Superior temporal gyrus (tissue), 1 donor: ENCODE data around the gene PLEKHG4B.
"Not testable (repeated sequence)": the region's sequence is repeated elsewhere in the genome, so short reads cannot be mapped to it uniquely, and the experiment has no call there.

Experiments used
- DNase-seq: peaks from one replicate; pipeline ENCODE4 v3.0.0-alpha.2; 2016; ENCODE audit errors: extremely low spot score

PLEKHG4B gene

DNA sequence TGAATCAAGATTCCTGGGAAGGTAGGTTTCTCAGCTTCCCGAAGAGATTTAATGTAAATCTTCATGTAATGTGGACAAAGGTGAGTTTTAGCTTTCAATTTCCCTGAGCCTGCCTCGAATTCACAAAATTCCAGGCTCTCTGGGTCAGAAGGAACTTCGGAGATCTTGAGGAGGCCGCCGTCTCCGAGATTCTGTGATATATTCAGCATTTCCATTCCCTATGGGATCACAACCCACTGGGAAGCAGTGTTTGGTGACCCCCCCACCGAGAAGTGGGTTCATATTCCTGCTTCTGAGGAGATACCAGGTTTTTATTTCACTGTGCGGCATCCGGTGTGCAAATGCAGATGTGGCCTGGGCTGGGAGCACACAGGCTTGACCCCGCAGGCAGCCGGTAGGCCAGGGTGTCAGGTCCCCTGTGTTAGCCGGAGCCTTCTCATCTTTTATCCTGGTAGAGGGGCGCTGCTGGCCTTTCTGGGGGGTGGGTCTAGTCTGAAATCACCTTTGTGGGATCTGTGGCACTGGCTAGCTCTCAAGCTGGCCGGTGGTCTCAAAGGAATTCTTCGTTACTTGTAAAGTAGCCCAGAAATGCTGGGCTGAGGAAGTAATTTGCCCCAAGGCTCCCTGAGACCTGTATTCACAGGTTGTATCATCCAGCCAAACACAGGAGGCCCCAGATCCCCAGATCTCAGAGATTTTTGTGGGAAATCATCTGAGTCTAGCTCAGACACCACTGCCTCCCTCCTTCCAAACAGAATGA is 1.4 kb downstream of the PLEKHG4B start:
- no peak for DNase-seq

DNA sequence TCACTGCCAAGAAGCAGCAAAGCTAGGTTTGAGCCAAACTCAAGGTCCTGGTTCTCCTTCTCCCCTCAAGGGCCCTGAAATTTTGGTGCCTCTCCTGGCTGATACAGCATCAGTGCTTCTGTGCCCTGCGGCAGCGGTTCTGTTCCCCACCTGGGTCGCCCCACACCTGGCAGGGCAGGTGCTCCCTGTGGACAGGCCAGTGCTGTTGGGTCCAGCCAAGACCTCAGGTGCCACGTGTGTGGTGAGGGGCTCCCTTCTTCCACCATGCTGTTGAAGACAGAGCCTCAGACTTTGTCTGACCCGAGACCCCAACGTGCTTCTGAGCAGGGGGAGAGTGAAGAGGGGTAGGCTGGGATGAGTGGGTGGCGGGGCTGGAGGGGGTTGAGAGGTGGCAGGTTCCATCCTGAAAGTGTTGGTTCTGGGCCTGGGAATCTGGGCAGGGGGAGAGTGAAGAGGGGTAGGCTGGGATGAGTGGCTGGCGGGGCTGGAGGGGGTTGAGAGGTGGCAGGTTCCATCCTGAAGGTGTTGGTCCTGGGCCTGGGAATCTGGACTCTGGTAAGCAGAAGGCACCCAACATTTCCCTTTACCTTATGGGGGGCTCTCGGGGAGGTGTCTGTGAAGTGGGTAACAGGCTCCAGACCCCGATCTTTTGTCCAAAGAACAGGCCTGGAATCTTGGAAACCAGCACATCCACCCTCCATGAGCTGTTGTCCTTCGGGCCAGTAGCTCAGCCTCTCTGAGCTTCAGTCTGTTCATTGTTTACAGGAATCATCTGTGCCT is 2.3 kb downstream of the PLEKHG4B start:
- no peak for DNase-seq

DNA sequence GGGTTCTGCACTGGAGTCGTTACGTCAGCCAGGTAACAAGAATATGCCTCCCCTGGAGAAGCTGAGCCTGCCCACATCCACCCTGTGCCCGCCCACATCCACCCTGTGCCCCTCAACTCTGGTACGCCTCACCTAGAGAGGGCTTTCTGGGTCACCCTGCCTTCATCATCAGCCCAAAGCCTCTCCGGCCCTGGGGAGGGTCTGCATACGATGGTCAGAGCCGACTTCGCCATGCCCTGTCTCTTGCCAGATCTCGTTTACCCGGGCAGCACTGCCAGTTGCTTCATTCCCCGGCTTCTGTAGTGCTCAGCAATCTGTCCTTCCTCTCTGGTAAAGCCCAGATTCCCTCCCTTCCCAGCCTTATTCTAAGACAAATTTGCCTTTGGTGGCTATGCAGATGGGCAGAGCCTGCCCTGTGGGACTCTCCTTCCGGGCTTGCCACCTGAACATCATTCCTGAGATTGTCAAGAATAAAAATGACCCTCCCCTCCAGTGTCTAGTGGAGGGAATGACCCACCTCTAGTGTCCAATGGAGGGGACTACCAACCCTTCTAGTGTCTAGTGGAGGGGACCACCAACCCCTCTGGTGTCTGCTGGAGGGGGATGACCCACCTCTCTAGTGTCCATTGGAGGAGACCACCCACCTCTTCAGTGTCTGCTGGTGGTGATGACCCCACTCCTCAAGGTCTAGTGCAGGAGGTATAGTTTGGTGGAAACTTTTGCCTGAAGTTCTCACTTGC is 3.4 kb downstream of the PLEKHG4B start:
- no peak for DNase-seq

DNA sequence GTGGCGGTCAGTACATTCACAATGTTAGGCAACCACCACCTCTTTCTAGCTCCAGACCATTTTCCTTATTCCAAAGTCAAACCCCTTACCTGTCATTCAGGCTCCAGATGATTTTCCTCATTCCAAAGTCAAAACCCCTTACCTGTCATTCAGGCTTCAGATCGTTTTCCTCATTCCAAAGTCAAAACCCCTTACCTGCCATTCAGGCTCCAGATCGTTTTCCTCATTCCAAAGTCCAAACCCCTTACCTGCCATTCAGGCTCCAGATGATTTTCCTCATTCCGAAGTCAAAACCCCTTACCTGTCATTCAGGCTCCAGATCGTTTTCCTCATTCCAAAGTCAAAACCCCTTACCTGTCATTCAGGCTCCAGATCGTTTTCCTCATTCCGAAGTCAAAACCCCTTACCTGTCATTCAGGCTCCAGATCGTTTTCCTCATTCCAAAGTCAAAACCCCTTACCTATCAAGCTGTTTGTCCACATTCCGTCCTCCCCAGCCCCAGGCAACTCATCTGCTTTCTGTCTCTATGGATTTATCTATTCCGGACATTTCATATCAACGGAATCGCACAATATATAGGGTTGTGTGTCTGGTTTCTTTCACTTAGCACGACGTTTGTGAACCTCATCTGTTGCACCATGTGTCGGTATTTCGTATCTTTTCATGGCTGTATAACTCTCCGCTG is 5.2 kb downstream of the PLEKHG4B start:
- no peak for DNase-seq

DNA sequence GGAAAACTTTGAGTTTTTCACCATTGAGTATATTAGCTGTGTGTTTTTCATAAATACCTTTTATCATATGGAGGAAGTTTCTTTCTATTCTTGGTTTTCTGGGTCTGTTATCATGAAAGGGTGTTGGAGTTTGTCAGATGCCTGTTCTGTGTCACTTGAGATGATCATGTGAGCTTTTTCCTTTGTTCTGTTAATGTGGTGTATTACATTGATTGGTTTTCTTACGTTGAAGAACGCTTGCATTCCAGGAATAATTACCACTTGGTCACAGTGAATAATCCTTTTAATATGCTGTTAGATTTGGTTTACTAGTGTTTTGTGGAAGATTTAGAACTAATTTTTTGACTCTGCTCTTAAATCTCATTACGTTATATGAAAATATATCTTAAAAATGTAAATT is 7.8 kb downstream of the PLEKHG4B start:
- no peak for DNase-seq

DNA sequence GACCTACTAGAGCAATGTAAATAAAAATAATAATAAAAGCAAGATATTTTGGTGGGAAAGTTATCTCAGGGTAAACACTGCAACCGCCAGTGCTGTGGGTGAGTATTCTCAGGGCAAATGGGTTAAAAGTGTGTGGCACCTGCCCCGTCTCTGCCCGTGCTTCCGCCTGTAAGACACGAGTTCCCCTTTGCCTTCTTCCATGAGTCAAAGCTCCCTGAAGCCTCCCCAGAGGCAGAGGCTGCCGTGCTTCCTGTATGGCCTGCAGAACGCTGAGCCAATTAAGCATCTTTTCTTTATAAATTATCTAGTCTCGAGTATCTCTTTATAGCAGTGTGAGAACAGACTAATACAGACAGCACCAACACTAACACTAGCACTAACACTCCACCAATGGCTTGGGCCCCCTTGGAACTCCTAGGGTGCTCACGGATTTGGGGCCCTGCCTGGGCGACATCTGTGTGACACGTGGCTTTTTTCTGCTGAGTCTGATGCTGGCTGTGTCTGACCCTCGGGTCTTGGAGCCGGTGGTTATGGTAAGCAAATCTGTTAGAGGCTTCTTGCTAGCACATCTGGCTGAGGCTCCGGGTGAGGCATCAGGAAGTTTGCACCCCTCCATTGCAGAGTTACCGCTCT is 10.6 kb downstream of the PLEKHG4B start:
- no peak for DNase-seq

DNA sequence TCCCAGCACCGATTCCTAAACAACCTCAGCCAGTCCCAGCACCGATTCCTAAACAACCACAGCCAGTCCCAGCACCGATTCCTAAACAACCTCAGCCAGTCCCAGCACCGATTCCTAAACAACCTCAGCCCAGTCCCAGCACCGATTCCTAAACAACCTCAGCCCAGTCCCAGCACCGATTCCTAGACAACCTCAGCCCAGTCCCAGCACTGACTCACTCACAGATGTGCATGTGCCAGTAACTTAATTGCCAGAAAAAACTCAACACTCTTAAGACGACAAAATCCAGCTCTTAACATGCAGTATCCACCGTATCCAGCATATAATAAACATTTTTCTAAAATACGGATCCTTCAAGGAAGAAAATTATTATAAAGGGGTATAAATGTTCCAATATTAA is 12.1 kb downstream of the PLEKHG4B start:
- DNase-seq, result not testable (repeated sequence)

DNA sequence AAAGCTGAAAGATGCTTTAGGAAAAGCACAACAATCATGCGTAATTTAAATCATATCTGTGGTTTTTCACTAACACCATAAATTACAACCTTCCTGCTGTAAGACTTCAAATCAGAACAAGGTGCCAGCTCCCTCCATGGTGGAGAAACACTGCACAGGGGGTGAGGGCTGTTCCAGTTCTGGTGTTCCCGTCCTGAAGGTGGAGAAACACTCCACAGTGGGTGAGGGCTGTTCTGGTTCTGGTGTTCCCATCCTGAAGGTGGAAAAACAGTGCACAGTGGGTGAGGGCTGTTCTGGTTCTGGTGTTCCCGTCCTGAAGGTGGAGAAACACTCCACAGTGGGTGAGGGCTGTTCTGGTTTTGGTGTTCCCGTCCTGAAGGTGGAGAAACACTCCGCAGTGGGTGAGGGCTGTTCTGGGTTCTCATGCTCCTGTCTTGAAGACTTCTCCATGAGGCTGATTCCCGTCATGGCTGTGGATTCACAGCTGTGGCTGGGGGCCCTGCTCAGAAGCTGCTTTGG is 12.9 kb downstream of the PLEKHG4B start:
- DNase-seq, result no peak

DNA sequence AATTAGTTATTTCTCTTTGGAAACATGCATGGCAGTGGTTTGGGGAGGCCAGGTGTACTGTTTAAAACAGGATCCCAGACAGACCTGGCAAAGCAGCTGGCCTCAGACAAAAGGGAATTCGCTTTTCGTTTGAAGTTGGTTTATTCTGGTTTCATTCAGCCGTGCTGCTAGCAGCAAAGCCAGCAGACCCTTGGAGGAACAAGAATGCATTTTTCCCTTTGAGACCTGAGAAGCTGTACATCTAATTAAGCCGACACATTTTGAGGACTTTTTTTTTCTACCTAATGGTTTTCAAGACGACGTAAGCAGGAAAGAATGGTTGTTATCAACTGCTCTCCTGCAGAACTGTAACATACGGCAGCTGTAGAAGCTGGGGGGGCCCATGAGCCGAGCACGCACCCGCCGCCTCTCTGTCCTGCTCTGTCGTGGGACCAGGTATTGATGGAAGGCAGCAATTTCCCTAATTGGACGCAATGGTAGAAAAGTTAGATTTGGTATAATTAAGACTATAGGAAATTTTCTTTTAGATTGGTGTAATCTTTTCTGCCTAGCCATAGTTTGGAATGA is 13.6 kb downstream of the PLEKHG4B start:
- DNase-seq, result no peak

DNA sequence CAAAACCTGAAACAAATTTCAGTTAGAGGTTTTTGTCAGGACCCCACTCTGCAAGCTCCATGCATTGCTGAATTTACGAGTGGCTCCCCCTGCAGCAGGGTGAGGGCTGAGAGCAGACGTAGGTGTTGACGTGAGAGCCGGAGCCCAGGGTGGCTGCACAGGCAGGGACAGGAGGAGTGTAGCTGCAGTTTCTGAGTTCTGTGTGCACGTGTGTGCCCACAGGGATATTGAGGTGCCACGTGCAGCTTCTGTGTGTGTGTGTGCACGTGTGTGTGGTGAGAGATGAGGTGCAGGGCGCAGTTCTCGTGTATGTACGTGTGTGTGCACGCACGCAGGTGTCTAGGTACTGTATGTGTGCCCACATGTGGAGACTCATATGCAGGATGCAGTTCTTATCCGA is 14.6 kb downstream of the PLEKHG4B start:
- DNase-seq, result no peak

DNA sequence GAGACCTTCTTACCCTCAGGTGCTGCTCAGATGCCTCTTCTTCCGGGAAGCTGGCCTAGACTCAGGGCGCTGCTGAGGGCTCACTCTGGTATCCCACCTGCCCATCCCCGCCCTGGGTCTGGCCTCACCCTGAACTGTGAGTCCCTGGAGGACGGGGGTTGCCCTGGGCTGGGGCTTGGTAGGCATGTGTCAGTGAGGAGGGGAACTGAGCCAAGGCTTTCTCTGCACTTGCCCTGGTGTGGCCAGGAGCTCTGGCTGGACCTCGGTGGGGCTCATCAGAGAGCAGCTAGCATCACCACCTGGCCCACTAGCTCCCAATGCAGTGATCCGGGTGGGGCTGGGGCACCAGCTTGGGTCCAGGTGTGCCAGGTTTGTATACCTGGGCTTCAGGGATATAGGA is 15.6 kb downstream of the PLEKHG4B start:
- DNase-seq, result no peak

DNA sequence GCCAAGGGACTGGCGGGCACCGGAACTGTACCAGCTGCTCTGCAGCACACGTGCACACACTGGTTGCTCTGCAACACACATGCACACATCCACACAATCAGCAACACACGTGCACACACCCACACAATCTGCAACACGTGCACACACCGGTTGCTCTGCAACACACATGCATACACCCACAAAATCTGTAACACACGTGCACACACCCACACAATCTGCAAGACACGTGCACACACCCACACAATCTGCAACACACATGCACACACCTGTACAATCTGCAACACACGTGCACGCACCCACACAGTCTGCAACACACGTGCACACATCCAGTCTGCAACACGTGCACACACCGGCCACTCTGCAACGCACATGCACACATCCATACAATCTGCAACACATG is 17.9 kb downstream of the PLEKHG4B start:
- DNase-seq, result no peak

DNA sequence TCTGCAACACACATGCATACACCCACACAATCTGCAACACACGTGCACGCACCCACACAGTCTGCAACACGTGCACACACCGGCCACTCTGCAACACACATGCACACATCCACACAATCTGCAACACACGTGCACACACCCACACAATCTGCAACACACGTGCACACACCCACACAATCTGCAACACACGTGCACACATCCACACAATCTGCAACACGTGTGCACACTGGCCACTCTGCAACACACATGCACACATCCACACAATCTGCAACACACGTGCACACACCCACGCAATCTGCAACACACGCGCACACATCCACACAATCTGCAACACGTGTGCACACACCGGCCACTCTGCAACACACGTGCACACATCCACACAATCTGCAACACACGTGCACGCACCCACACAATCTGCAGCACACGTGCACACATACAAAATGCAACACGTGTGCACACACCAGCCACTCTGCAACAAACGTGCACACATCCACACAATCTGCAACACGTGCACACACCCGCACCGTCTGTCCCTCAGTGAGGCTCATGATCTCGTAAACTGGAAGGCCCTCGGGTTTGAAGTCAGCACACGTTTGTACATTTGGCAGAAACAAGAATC is 18.4 kb downstream of the PLEKHG4B start:
- no peak for DNase-seq

DNA sequence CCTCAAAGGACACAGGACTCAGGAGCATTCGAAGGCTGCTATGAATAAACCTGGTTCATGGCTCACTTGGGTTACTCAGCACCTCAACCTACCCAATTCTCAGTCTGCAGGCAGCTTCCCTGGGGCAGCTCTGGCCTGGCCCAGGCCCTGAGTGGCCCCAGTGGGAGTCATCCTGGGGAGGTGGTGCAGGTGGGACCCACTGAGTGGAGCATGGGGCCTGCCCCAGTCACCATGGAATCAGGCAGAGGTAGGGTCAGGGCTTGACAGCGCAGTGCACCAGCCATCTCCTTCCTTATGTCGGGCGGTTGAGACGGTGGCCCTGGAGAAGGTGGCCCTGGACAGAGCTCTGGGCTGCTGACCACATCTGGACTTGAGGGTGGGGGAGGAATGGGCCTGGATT is 19.2 kb downstream of the PLEKHG4B start:
- DNase-seq, result no peak

DNA sequence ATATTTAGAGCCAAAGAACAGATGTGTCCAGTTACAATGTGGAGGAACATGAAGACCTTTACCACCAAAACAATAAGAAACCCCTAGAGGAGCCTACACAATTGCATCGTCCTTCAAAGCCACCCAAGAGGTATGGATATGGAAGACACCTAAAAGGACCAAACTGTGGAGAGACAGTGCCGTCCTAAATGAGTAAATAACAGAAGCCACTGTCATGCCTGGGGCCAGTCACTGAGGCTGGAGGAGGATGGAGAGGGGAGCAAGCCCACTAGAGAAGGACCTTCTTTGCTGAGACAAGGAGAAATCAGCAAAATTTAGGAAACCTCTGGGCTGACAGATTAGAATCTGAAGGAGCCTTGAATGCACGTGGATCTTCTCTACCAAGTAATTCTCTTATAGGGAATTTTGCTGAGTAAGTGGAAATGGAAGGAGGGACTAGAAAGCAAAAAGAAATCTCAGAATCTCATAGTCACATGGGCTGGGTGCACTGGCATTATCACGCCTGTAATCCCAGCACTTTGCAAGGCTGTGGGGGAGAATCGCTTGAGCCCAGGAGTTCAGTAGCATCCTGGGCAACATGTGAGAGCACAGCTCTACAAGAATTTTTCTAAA is 27.6 kb downstream of the PLEKHG4B start:
- DNase-seq, result no peak

DNA sequence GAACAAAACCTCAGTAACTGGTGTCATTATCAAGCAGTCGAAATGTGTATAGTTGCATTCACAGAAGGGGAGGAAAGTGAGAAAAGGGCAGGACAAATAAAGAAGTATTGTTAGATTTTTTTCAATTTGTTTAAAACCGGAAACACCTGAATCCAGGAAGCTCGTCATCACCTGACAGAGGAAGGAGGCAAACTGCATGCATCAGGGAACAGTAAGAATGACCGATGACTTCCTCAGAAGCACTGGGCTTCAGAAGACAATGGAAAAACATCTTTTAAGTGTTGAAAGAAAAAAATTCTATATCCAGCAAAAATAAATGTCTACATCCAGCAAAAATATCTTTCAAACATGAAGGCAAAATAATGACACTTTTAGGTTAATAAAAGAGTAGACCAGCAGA is 29.5 kb downstream of the PLEKHG4B start:
- no peak for DNase-seq

DNA sequence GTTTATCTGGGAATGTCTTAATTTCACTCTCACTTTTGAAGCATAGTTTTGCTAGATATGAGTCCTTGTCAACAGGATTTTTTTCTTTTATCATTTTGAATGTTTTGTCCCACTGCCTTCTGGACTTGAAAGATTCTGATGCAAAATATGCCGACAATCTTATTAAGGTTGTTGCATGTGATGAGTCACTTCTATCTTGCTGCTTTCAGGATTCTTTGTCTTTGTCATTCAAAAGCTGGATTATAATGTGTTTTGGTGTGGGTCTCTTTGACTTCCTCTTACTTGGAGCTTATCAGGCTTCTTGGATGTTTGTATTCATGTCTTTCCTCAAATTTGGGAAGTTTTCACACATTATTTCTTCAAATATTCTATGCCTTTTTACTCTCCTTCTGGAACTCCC is 33.8 kb downstream of the PLEKHG4B start:
- DNase-seq, result no peak

DNA sequence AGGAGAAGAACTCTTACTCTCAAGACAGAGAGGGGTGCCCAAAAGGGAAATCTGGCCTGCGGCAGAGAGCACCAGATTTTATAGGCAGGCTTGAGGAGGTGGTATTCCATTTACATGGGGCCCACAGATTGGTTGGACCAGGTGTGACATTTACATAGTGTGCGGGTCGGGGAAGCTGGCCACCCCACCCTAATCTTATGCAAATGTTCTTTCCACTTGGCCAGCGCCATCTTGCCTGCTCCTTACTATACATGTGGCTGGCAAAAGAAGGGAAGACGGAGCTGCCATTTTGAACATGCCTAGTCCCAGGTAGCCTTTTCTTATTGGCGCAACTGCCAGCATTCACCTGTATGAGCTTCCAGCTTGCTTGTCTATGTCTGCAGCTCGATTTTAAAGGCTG is 34.8 kb downstream of the PLEKHG4B start:
- no peak for DNase-seq

DNA sequence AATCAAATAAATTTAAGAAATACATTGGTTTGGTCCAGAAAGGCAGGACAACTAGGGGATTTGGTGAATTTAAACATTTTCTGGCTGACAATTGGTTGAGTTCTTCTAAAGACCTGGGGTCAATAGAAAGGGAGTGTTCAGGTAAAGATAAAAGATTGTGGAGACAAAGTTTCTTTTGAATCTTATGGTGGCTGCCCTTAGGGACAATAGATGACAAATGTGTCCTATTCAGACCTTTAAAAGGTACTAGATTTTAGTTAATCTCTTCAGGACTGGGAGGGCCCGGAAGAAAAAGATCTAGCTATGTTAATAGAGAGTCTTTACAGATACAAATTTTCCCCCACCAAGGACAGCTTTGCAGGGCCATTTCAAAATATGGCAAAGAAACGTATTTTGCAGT is 35.9 kb downstream of the PLEKHG4B start:
- no peak for DNase-seq

DNA sequence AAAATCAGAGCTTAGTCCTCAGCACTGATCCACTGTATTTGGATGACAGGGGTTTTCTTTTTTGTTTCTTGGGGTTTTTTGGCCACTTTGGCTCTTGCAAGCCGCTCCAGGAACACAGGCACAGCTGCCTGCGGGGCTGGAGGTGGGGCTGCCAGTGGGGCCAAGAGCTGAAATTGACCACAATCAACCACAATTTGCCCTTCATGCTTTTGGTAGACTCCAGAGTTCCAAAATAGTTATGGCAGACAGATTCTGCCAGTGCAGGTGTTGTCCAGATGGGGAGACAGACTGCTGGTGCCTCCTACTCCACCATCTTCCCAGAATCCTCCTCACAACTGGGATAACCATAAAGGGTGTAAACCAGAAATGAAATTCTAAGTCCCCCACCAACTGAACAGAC is 36.5 kb downstream of the PLEKHG4B start:
- no peak for DNase-seq
